Upper lobe of right lung (tissue), 1 donor: ENCODE measurements around the gene CDK1. TPM values are rescaled to one million over a fixed set of nuclear protein-coding genes. Genes with fewer than 3 reads are reported as not detected.

Experiments used
- ATAC-seq: fragments of 200-7000 bp; cut with Tn5 transposase; one replicate; pipeline ENCODE4 v1.9.1; 2020; ENCODE audit warnings: mild to moderate bottlenecking, moderate library complexity
- DNase-seq: peaks from one replicate; pipeline ENCODE4 v3.0.0-alpha.2; 2020
- H3K27ac ChIP-seq: fragments of 200-600 bp; one replicate; pipeline ENCODE4 v1.8.0; 2022
- H3K27me3 ChIP-seq: fragments of 200-600 bp; one replicate; pipeline ENCODE4 v1.8.0; 2022; ENCODE audit warnings: mild to moderate bottlenecking
- H3K36me3 ChIP-seq: fragments of 200-600 bp; one replicate; pipeline ENCODE4 v1.8.0; 2022
- H3K4me1 ChIP-seq: fragments of 200-600 bp; one replicate; pipeline ENCODE4 v1.8.0; 2022
- H3K4me3 ChIP-seq: fragments of 200-600 bp; one replicate; pipeline ENCODE4 v1.8.0; 2022; ENCODE audit warnings: mild to moderate bottlenecking
- H3K9me3 ChIP-seq: fragments of 200-600 bp; one replicate; pipeline ENCODE4 v1.8.0; 2022
- CTCF ChIP-seq: fragments of 200-600 bp; IDR thresholded peaks from one replicate; pipeline ENCODE4 v1.8.0; 2022; ENCODE audit warnings: antibody characterized with exemption
- intact Hi-C: fragments of 100-400 bp; cut with DNase I; formaldehyde crosslinking; loops from one replicate; pipeline ENCODE4 v1.11.0; 2022
- total RNA-seq: library from RNA; stranded (reverse); fragmentation: NEBNext Ultra II Directional; extraction: Animal tissue kit (Norgen Biotek cat#: 25700); gene quantifications from one replicate; pipeline ENCODE4 v1.2.1, GENCODE V29; 2021
- donor health status: DM: no; HTN: yes; CAD: no; lungs with severe emphysema.

CDK1 gene
- total RNA-seq, 1 donor from 2014 or later: 3.4 TPM

GRCh38 chr10:60807499-60807898 lies 29.2 kb downstream of the CDK1 start:
- Histone ChIP-seq H3K27ac (no peak overlapping the region), H3K27me3 (no peaks in the 10 kb centered on the region), H3K36me3 (no peaks in the 10 kb centered on the region), H3K4me3 (no peak overlapping the region), H3K4me1 (peaks cover 20% of the 10 kb centered on the region), H3K9me3 (no peaks in the 10 kb centered on the region)
- no peak for DNase-seq
- ATAC-seq: no peak
- no peak for TF ChIP-seq CTCF
- intact Hi-C loops: no loop called here

- ATAC-seq (no peak), DNase-seq (no peak)
- Histone ChIP-seq H3K27ac (no peak overlapping the region), H3K4me3 (no peak overlapping the region), H3K36me3 (no peaks in the 10 kb centered on the region), H3K27me3 (no peaks in the 10 kb centered on the region), H3K9me3 (no peaks in the 10 kb centered on the region), H3K4me1 (peaks cover 20% of the 10 kb centered on the region)
- TF ChIP-seq CTCF: no peak
- intact Hi-C loops: no loop called here
Observed at GRCh38 chr10:60808036-60808435, 29.8 kb downstream of the CDK1 start.

- Histone ChIP-seq H3K9me3 (no peaks in the 10 kb centered on the region), H3K27ac (no peak overlapping the region), H3K4me1 (peaks cover 20% of the 10 kb centered on the region), H3K36me3 (no peaks in the 10 kb centered on the region), H3K4me3 (no peak overlapping the region), H3K27me3 (no peaks in the 10 kb centered on the region)
- intact Hi-C loops: no loop called here
- no peak for DNase-seq
- peak; percentile 69 for ATAC-seq
- TF ChIP-seq CTCF: no peak
Observed at GRCh38 chr10:60809157-60809556, 30.9 kb downstream of the CDK1 start.

GRCh38 chr10:60810437-60811182 lies 32.3 kb downstream of the CDK1 start:
- Histone ChIP-seq H3K4me3 (no peak overlapping the region), H3K4me1 (peaks cover 20% of the 10 kb centered on the region), H3K27ac (no peak overlapping the region), H3K36me3 (no peaks in the 10 kb centered on the region), H3K9me3 (no peaks in the 10 kb centered on the region), H3K27me3 (no peaks in the 10 kb centered on the region)
- TF ChIP-seq CTCF: no peak
- no peak for DNase-seq
- intact Hi-C loops: loop anchor here (10.0 kb wide), 2 partner anchors 154 to 474 kb away; no protein-coding TSS in a partner anchor
- peak; percentile 86 for ATAC-seq

GRCh38 chr10:60816628-60817397 lies 38.5 kb downstream of the CDK1 start:
- Histone ChIP-seq H3K27ac (peak overlapping the region; percentile 33), H3K36me3 (no peaks in the 10 kb centered on the region), H3K4me3 (no peak overlapping the region), H3K4me1 (peaks cover 4% of the 10 kb centered on the region), H3K27me3 (no peaks in the 10 kb centered on the region), H3K9me3 (no peaks in the 10 kb centered on the region)
- intact Hi-C loops: loop anchor here (10.0 kb wide), 2 partner anchors 148 to 468 kb away; no protein-coding TSS in a partner anchor
- DNase-seq: no peak
- peak; percentile 97 for ATAC-seq
- peak; percentile 80 for TF ChIP-seq CTCF
